Upper lobe of right lung (tissue), 1 donor: ENCODE measurements around the gene MAML3. TPM values are rescaled to one million over a fixed set of nuclear protein-coding genes. Genes with fewer than 3 reads are reported as not detected.

Experiments
- ATAC-seq: fragments of 200-7000 bp; cut with Tn5 transposase; one replicate; pipeline ENCODE4 v1.9.1; 2020; ENCODE audit warnings: mild to moderate bottlenecking, moderate library complexity
- DNase-seq: peaks from one replicate; pipeline ENCODE4 v3.0.0-alpha.2; 2020
- H3K27ac ChIP-seq: fragments of 200-600 bp; one replicate; pipeline ENCODE4 v1.8.0; 2022
- H3K27me3 ChIP-seq: fragments of 200-600 bp; one replicate; pipeline ENCODE4 v1.8.0; 2022; ENCODE audit warnings: mild to moderate bottlenecking
- H3K36me3 ChIP-seq: fragments of 200-600 bp; one replicate; pipeline ENCODE4 v1.8.0; 2022
- H3K4me1 ChIP-seq: fragments of 200-600 bp; one replicate; pipeline ENCODE4 v1.8.0; 2022
- H3K4me3 ChIP-seq: fragments of 200-600 bp; one replicate; pipeline ENCODE4 v1.8.0; 2022; ENCODE audit warnings: mild to moderate bottlenecking
- H3K9me3 ChIP-seq: fragments of 200-600 bp; one replicate; pipeline ENCODE4 v1.8.0; 2022
- intact Hi-C: fragments of 100-400 bp; cut with DNase I; formaldehyde crosslinking; loops from one replicate; pipeline ENCODE4 v1.11.0; 2022
- total RNA-seq: library from RNA; stranded (reverse); fragmentation: NEBNext Ultra II Directional; extraction: Animal tissue kit (Norgen Biotek cat#: 25700); gene quantifications from one replicate; pipeline ENCODE4 v1.2.1, GENCODE V29; 2021
- TF ChIP-seq, protein P1 (sequence below): fragments of 200-600 bp; IDR thresholded peaks from one replicate; pipeline ENCODE4 v1.8.0; 2022; ENCODE audit warnings: antibody characterized with exemption
- donor health status: DM: no; HTN: yes; CAD: no; lungs with severe emphysema.

Gene MAML3
- total RNA-seq, 1 donor from 2014 or later, result 13.1 TPM

- intact Hi-C loops, result no loop called here
- TF ChIP-seq, protein P1, sequence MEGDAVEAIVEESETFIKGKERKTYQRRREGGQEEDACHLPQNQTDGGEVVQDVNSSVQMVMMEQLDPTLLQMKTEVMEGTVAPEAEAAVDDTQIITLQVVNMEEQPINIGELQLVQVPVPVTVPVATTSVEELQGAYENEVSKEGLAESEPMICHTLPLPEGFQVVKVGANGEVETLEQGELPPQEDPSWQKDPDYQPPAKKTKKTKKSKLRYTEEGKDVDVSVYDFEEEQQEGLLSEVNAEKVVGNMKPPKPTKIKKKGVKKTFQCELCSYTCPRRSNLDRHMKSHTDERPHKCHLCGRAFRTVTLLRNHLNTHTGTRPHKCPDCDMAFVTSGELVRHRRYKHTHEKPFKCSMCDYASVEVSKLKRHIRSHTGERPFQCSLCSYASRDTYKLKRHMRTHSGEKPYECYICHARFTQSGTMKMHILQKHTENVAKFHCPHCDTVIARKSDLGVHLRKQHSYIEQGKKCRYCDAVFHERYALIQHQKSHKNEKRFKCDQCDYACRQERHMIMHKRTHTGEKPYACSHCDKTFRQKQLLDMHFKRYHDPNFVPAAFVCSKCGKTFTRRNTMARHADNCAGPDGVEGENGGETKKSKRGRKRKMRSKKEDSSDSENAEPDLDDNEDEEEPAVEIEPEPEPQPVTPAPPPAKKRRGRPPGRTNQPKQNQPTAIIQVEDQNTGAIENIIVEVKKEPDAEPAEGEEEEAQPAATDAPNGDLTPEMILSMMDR, result no peak
- Histone ChIP-seq H3K27ac (no peak overlapping the region), H3K9me3 (no peaks in the 10 kb centered on the region), H3K4me1 (peaks cover 32% of the 10 kb centered on the region), H3K36me3 (no peaks in the 10 kb centered on the region), H3K27me3 (no peaks in the 10 kb centered on the region), H3K4me3 (no peak overlapping the region)
- DNase-seq (no peak), ATAC-seq (no peak)
Measured at GRCh38 chr4:140046543-140046942, 107.4 kb downstream of the MAML3 start.

DNA sequence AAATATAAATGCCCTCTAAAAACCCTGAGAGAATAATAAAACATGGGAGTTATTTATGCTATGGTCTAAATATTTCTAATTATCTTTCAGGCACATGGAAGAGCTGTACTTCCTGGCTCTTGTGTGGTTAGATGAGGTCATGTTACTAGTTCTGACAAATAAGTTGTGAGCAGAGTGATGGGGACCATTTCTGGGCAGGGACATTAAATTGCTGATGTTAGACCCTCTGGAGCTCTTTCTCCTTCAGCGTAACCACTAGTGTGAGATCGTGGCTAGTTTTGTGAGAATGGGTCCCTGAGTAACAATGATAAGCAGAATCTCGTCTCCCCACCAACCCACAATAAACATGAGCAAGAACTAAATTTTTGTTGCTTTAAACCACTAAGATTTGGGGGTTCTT is 108.0 kb downstream of the MAML3 start:
- TF ChIP-seq, protein P1, result no peak
- Histone ChIP-seq H3K27ac (no peak overlapping the region), H3K4me1 (peaks cover 32% of the 10 kb centered on the region), H3K36me3 (no peaks in the 10 kb centered on the region), H3K27me3 (no peaks in the 10 kb centered on the region), H3K4me3 (no peak overlapping the region), H3K9me3 (no peaks in the 10 kb centered on the region)
- no peak for DNase-seq
- intact Hi-C loops, result no loop called here
- no peak for ATAC-seq

DNA sequence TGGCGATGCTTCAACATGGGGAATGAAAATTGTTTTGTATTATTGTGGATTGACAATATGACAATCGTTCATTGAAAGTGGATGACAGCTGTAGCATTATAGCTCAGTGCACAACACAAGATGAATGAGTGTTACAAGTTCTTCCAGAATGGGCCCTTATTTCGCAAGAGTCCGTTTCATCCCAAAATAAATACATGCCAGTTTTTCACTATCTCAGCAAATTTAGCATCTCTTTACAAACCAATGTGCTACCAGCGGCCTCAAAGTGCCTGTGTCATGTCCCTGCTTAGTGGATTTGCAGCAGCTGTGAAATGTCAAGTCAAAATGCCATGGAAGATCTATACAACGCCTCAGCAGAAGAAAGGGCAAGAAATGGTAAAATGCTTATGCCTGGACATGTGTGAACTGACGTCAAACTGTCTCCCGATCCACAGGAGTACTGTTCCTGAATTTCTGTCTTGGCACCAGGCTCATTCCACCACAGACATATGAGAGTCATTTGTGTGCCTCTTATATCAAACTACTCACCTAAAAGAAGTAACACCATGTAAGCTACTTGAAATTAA is 109.6 kb downstream of the MAML3 start:
- Histone ChIP-seq H3K36me3 (no peaks in the 10 kb centered on the region), H3K27ac (peak overlapping the region; percentile 0), H3K4me1 (peaks cover 24% of the 10 kb centered on the region), H3K9me3 (no peaks in the 10 kb centered on the region), H3K27me3 (no peaks in the 10 kb centered on the region), H3K4me3 (no peak overlapping the region)
- intact Hi-C loops, result no loop called here
- TF ChIP-seq, protein P1, result no peak
- peak; percentile 49 for ATAC-seq
- DNase-seq, result no peak

DNA sequence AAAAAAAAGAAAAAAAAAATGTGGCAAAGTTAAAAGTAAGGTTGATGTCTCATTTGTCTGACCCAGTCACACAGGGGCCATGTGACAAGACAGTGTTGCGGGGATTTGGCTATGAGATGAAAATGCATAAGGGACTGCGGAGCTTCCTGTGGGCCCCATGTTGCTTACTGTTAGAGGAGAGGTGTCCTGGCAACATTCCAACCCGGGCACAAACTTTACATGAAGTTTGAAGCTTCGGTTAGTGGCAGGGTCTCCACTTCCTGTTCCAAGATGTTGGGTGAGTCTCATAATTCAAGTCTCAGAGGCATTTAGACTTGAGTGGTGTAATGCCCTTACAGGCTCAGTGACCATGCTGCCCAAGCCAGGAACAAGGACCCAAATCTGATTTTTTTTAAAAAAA is 111.3 kb downstream of the MAML3 start:
- H3K9me3 ChIP-seq, result no peaks in the 10 kb centered on the region
- intact Hi-C loops, result no loop called here
- H3K4me1 ChIP-seq, result peaks cover 19% of the 10 kb centered on the region
- H3K27ac ChIP-seq, result no peak overlapping the region
- DNase-seq (no peak), ATAC-seq (no peak)
- no peaks in the 10 kb centered on the region for H3K27me3 ChIP-seq
- no peak overlapping the region for H3K4me3 ChIP-seq
- TF ChIP-seq, protein P1, result no peak
- H3K36me3 ChIP-seq, result no peaks in the 10 kb centered on the region

DNA sequence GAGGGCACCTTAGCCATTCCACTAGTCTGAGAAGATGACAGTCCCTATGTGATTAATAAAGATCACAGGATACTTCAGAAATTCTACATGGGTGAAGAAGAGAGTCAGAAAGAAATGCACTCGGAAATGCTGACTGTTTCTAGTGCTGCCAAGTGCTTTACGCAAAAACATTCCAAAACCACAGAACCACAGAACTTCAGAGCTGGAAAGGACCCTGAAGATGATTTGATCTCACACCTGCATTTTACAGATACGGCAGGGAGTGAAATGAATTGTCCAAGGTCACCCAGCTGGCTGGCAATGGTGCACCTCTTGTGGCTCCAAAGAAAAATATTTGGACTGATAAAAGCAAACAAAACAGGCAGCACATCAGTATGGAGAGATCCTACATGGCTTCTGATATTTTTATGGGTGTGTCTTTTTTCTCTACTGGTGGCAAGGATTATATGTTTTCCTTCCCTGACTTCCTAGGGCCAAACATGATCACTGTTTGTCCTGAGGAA is 115.9 kb downstream of the MAML3 start:
- peaks cover 10% of the 10 kb centered on the region for H3K4me1 ChIP-seq
- ATAC-seq (no peak), DNase-seq (no peak)
- no peaks in the 10 kb centered on the region for H3K9me3 ChIP-seq
- TF ChIP-seq, protein P1, result no peak
- no peaks in the 10 kb centered on the region for H3K27me3 ChIP-seq
- H3K36me3 ChIP-seq, result no peaks in the 10 kb centered on the region
- intact Hi-C loops, result no loop called here
- no peak overlapping the region for H3K27ac ChIP-seq
- no peak overlapping the region for H3K4me3 ChIP-seq
